ENCODE measurements around the gene TFAP2D. TPM values are rescaled to one million over a fixed set of nuclear protein-coding genes. Genes with fewer than 3 reads are reported as not detected.

TFAP2D gene
- total and polyA plus RNA-seq, 2 experiments from 2014 or later = not detected

- Histone ChIP-seq H3K9me2 (ENCODE audit: insufficient read depth) (no peaks in the 10 kb centered on the region), H2AFZ (no peak overlapping the region), H3F3A (replicated peaks; ENCODE audit: low read depth) (no peaks in the 10 kb centered on the region), H3K27ac (ENCODE audit: low read depth) (no peak overlapping the region), H3K4me1 (ENCODE audit: insufficient read depth) (peaks cover 8% of the 10 kb centered on the region), H3K36me3 (ENCODE audit: insufficient read depth) (no peaks in the 10 kb centered on the region), H3K27me3 (ENCODE audit: insufficient read depth) (peaks cover 3% of the 10 kb centered on the region; the same call in 1 of the 2 replicates), H3K79me2 (replicated peaks; ENCODE audit: insufficient read depth) (no peaks in the 10 kb centered on the region), H3K4me3 (no peak overlapping the region), H4K20me1 (replicated peaks; ENCODE audit: insufficient read depth) (no peaks in the 10 kb centered on the region), H3K4me2 (no peak overlapping the region)
- Mint-ChIP-seq H3K27me3 (ENCODE audit: insufficient read depth, low read depth, poor library complexity) (no peaks in the 10 kb centered on the region), H3K4me3 (no peak overlapping the region), H3K4me1 (peaks cover 6% of the 10 kb centered on the region; the same call in 2 of the 3 replicates), H3K9me3 (no peaks in the 10 kb centered on the region), H3K36me3 (ENCODE audit: low read depth) (no peaks in the 10 kb centered on the region), H3K27ac (no peak overlapping the region)
- ATAC-seq = no peak
- TF ChIP-seq POLR2AphosphoS5 (IDR thresholded peaks at IDR 0.05; ENCODE audit: low read depth) = no peak
- no peak for TF ChIP-seq ZNF462 (CRISPR knock-in tag; IDR thresholded peaks at IDR 0.05)
- no peak for TF ChIP-seq ETS1 (IDR thresholded peaks at IDR 0.05)
- no peak for TF ChIP-seq EZH2 (IDR thresholded peaks at IDR 0.05; ENCODE audit: low read depth, unreplicated experiment)
- TF ChIP-seq EZH2phosphoT487 (IDR thresholded peaks at IDR 0.05; ENCODE audit: unreplicated experiment) = no peak
- no peak for TF ChIP-seq ZNF331 (CRISPR knock-in tag; IDR thresholded peaks at IDR 0.05; ENCODE audit: low read depth)
- no peak for DNase-seq (ENCODE audit: low spot score)
Observed at GRCh38 chr6:50734488-50734887, 21.2 kb downstream of the TFAP2D start.

Data from GM23338 (cell line).